NT2/D1 (cell line): ENCODE results near the gene NT5DC2.

Source experiments
- SUZ12 ChIP-seq: IDR thresholded peaks from 2 replicates; pipeline ENCODE4 v1.6.1; 2011; ENCODE audit not compliant: insufficient read length, insufficient read depth; ENCODE audit errors: extremely low read depth
- YY1 ChIP-seq: IDR thresholded peaks from 2 replicates; pipeline ENCODE4 v1.6.1; 2011; ENCODE audit not compliant: insufficient read length, insufficient read depth

DNA sequence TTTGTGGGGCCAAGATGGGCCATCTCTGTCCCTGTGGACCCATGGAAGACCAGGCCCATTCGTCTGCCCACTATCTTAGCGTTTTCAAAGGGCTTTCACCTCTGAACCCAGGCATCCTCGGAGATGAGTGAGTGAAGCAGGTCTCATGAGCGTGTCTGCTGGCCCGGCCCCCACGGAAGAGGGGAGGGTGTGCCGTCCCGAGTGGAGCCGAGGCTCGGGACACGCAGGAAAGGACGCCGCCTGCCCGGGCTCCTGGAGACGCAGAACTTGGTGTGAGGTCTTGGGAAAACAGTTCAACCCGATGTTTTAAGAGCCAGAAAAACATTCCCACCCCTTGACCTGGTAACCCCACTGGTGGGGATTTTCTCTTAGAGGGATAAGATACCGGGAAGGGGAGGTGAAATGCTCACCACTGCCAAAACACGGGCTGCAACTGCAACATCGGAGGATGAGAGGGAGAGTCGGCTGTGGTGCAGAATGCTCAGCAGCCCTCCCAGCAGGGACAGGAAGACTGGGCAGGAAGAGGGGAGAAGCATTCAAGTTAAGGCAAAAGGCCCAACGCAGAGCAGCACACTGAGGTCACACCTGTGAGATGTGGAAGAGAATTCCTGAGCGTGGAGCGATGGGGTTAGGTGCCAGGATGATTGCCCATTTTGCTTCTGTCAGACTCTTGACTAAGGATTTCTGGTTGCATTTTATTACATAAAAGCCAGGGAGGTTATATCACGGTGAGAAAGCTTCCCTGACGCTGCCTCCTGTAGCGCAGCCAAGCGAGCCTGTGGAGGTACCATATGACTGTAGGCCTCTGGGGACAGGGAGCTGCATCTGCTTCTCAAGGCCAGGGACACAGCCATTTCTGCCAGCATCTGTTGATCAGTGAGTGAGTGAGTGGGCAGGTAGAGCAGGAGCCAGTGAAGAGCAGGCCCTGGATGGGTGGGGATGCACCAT lies 52.6 kb downstream of the NT5DC2 start:
- TF ChIP-seq YY1, result no peak
- TF ChIP-seq SUZ12, result no peak
